GM12878 (cell line): Measurements from ENCODE around the gene IRF7. TPM values are rescaled to one million over a fixed set of nuclear protein-coding genes. Genes with fewer than 3 reads are reported as not detected.

ENCODE experiments used
- ATAC-seq: fragments of 200-7000 bp; cut with Tn5 transposase; 3 replicates; pipeline ENCODE4 v1.9.1; 2020; ENCODE audit warnings: mild to moderate bottlenecking, moderate library complexity
- BruUV-seq: library from RNA; stranded (reverse); fragments of 400-500 nt; replicated peaks from 2 replicates; lab custom pipeline; 2021; lab: Mats Ljungman, UMichigan
- CTCF ChIA-PET: fragments of 300-600 bp; sonication (Branson Sonifier 250); formaldehyde crosslinking; extraction: SDS; loops from one replicate; lab custom pipeline; 2021; ENCODE audit warnings: inconsistent platforms; lab: Yijun Ruan, JAX
- POLR2A ChIA-PET: fragments of 350-600 bp; formaldehyde crosslinking; extraction: SDS; loops from one replicate; lab custom pipeline; 2021; ENCODE audit warnings: inconsistent platforms; lab: Charles Lee
- RAD21 ChIA-PET: fragments of 300-600 bp; sonication (Branson Sonifier 250); formaldehyde crosslinking; loops from one replicate; lab custom pipeline; 2023; ENCODE audit warnings: antibody characterized with exemption; ENCODE audit not compliant: unreplicated experiment; lab: Charles Lee
- SMC1A ChIA-PET: fragments of 300-600 bp; sonication (Branson Sonifier 250); formaldehyde crosslinking; loops from one replicate; lab custom pipeline; 2023; ENCODE audit not compliant: unreplicated experiment, uncharacterized antibody; lab: Charles Lee
- DNase-seq: peaks from one replicate; pipeline ENCODE4 v3.0.0-alpha.2; 2011; ENCODE audit warnings: low read depth, low spot score
- FAIRE-seq: peaks from 3 replicates; lab custom pipeline; 2011; peaks lifted over from hg19 to GRCh38; lab: Jason Lieb, UNC
- H2AFZ ChIP-seq: 2 replicates; pipeline ENCODE4 v1.6.0; 2011; ENCODE audit warnings: low read depth, low read length, control low read depth; ENCODE audit not compliant: control insufficient read depth
- H3K27ac ChIP-seq: 2 replicates; pipeline ENCODE4 v1.5.1; 2011; ENCODE audit warnings: control low read depth; ENCODE audit not compliant: control insufficient read depth, insufficient read depth
- H3K27me3 ChIP-seq, 2 experiments: replicated peaks in 1 of 2; 2 replicates each; pipeline versions ENCODE4 v1.6.0 to v1.6.1; 2011; ENCODE audit warnings: low read length in 1 of 2; ENCODE audit not compliant: control insufficient read depth in 2 of 2, insufficient read depth in 2 of 2
- H3K36me3 ChIP-seq, 2 experiments: 2 replicates each; pipeline ENCODE4 v1.5.1; 2011; ENCODE audit warnings: low read length in 1 of 2; ENCODE audit not compliant: control insufficient read depth in 2 of 2, insufficient read depth in 2 of 2
- H3K4me1 ChIP-seq: 2 replicates; pipeline ENCODE4 v1.6.1; 2011; ENCODE audit warnings: mild to moderate bottlenecking, low read length, moderate library complexity, mixed read lengths; ENCODE audit not compliant: control insufficient read depth, insufficient read depth
- H3K4me2 ChIP-seq: 2 replicates; pipeline ENCODE4 v1.6.0; 2011; ENCODE audit warnings: control low read depth; ENCODE audit not compliant: control insufficient read depth, insufficient read depth
- H3K4me3 ChIP-seq: fragments of 200-600 bp; sonication (generic); 2 replicates; pipeline ENCODE4 v1.5.1; 2016
- H3K79me2 ChIP-seq: 2 replicates; pipeline ENCODE4 v1.6.0; 2011; ENCODE audit warnings: low read length; ENCODE audit not compliant: control insufficient read depth, insufficient read depth
- H3K9ac ChIP-seq: 2 replicates; pipeline ENCODE4 v1.8.0; 2011; ENCODE audit warnings: low read length, control low read depth, mixed read lengths; ENCODE audit not compliant: control insufficient read depth, insufficient read depth
- H3K9me3 ChIP-seq: replicated peaks from 3 replicates; pipeline ENCODE4 v1.5.1; 2011; ENCODE audit warnings: mild to moderate bottlenecking, low read length; ENCODE audit not compliant: control insufficient read depth, insufficient read depth
- H4K20me1 ChIP-seq: 2 replicates; pipeline ENCODE4 v1.6.0; 2011; ENCODE audit not compliant: control insufficient read depth, insufficient read depth
- ATF3 ChIP-seq: IDR thresholded peaks from 2 replicates; pipeline ENCODE4 v1.6.1; 2011; ENCODE audit warnings: low read depth, mild to moderate bottlenecking, low read length, moderate library complexity, borderline replicate concordance; ENCODE audit errors: extremely low read depth
- CEBPZ ChIP-seq: fragments of 150-350 bp; IDR thresholded peaks from 2 replicates; pipeline ENCODE4 v1.6.1; 2016; ENCODE audit warnings: low read depth, low read length
- CUX1 ChIP-seq: IDR thresholded peaks from 2 replicates; pipeline ENCODE4 v1.6.1; 2012; ENCODE audit warnings: improper control_type of control experiment, low read depth, low read length; ENCODE audit not compliant: insufficient replicate concordance
- DPF2 ChIP-seq: fragments of 450-650 bp; IDR thresholded peaks from 2 replicates; pipeline ENCODE4 v1.6.1; 2017; ENCODE audit warnings: mild to moderate bottlenecking
- EED ChIP-seq: sonication (generic); IDR thresholded peaks from 2 replicates; pipeline ENCODE4 v1.6.1; 2016; ENCODE audit warnings: antibody characterized with exemption, low read depth
- HDAC2 ChIP-seq: fragments of 200-600 bp; sonication (generic); IDR thresholded peaks from 2 replicates; pipeline ENCODE4 v1.6.1; 2017
- IRF4 ChIP-seq: IDR thresholded peaks from 2 replicates; pipeline ENCODE4 v1.6.1; 2011; ENCODE audit warnings: low read depth, low read length
- RCOR1 ChIP-seq: conservative IDR thresholded peaks from 2 replicates; pipeline ENCODE4 v1.6.1; 2012; ENCODE audit warnings: low read depth, low read length, improper control_type of control experiment
- SMAD5 ChIP-seq: IDR thresholded peaks from 2 replicates; pipeline ENCODE4 v1.6.1; 2016; ENCODE audit warnings: antibody characterized with exemption, low read depth
- STAT1 ChIP-seq: fragments of 450-650 bp; conservative IDR thresholded peaks from 2 replicates; pipeline ENCODE4 v1.6.1; 2014; ENCODE audit warnings: antibody characterized with exemption, mild to moderate bottlenecking
- SUZ12 ChIP-seq: fragments of 200-600 bp; sonication (generic); IDR thresholded peaks from one replicate; pipeline ENCODE4 v1.6.1; 2018; ENCODE audit warnings: antibody characterized with exemption, mild to moderate bottlenecking; ENCODE audit not compliant: unreplicated experiment
- TBL1XR1 ChIP-seq: IDR thresholded peaks from 2 replicates; pipeline ENCODE4 v1.6.1; 2012; ENCODE audit warnings: low read depth, low read length, improper control_type of control experiment
- ZBTB33 ChIP-seq: fragments of 450-650 bp; IDR thresholded peaks from 2 replicates; pipeline ENCODE4 v1.6.1; 2017; ENCODE audit warnings: mild to moderate bottlenecking
- ZNF384 ChIP-seq: IDR thresholded peaks from 2 replicates; pipeline ENCODE4 v1.6.1; 2012; ENCODE audit warnings: low read depth, mild to moderate bottlenecking, low read length, improper control_type of control experiment, borderline replicate concordance
- ZSCAN29 ChIP-seq: fragments of 450-650 bp; IDR thresholded peaks from 2 replicates; pipeline ENCODE4 v1.6.1; 2017; ENCODE audit warnings: mild to moderate bottlenecking, moderate library complexity
- WGBS: methylation state at CpG from one replicate; pipeline ENCODE4 v1.1.6; 2016; ENCODE audit warnings: low lambda C conversion rate; ENCODE audit not compliant: insufficient replicate concordance, insufficient coverage; ENCODE audit errors: missing lambda C conversion rate; 5-methylcytosine and 5-hydroxymethylcytosine counted together
- in situ Hi-C: fragments of 300-500 bp; cut with MboI; formaldehyde crosslinking; loops from 9 replicates; pipeline ENCODE4 v1.14.3; 2018; ENCODE audit warnings: mixed read lengths
- intact Hi-C: fragments of 100-400 bp; cut with micrococcal nuclease; formaldehyde crosslinking; loops from one replicate; pipeline ENCODE4 v1.14.2; 2022; ENCODE audit not compliant: unreplicated experiment
- polyA plus RNA-seq, 11 experiments: library from polyadenylated mRNA; depleted of rRNA in 4 of 11; unstranded in 6 of 11; stranded (reverse) in 5 of 11; fragments of >200 nt; fragmentation: Nextera tagmentation in 4 of 11; fragmentation: Illumina TruSeq in 1 of 11; extraction: Ambion mirVana in 4 of 11; extraction: Trizol in 1 of 11; gene quantifications; 1 replicate in 1 of 11; 2 replicates in 10 of 11; pipeline versions ENCODE4 v1.2.1 to v1.2.3, GENCODE V29; 2011 to 2016; ENCODE audit warnings: inconsistent platforms in 2 of 11, missing spikeins in 2 of 11, low read depth in 1 of 11
- total RNA-seq, 4 experiments: library from RNA; depleted of rRNA in 3 of 4; stranded (reverse); fragments of >200 nt in 3 of 4; fragmentation: Illumina TruSeq in 1 of 4; extraction: Trizol in 1 of 4; gene quantifications; 2 replicates each; pipeline versions ENCODE4 v1.2.1 to v1.2.3, GENCODE V29; 2013 to 2021

The IRF7 gene
- total and polyA plus RNA-seq, 10 of the 15 experiments (the other 5 are each of a cell fraction or from before 2014, with no cell fraction given): 4.4 to 141 (median 67.6) TPM

GRCh38 chr11:656426-656825 lies 40.7 kb upstream of the IRF7 start:
- Histone ChIP-seq H4K20me1 (no peaks in the 10 kb centered on the region), H3K79me2 (no peaks in the 10 kb centered on the region), H3K4me2 (no peak overlapping the region), H3K27me3 (no peaks in the 10 kb centered on the region), H2AFZ (no peak overlapping the region), H3K27ac (no peak overlapping the region), H3K36me3 (peaks cover 5 to 13% of the 10 kb centered on the region in 2 experiments; a peak in 3 of 4 replicates), H3K9ac (no peak overlapping the region), H3K4me3 (no peak overlapping the region), H3K9me3 (no peaks in the 10 kb centered on the region), H3K4me1 (peaks cover 13% of the 10 kb centered on the region)
- 96% methylated on average over 14 of the region's 14 CpGs for WGBS
- no peak for FAIRE-seq
- BruUV-seq: no TSS peak
- ChIA-PET CTCF (no interaction called here), SMC1A (interaction anchor here (1.1 kb wide), 1 partner anchor 25 kb away, joined by 3 read pairs; no protein-coding TSS in a partner anchor), POLR2A (no interaction called here), RAD21 (no interaction called here)
- no peak for ATAC-seq
- intact Hi-C loops (no loop called here), in situ Hi-C loops (no loop called here)
- DNase-seq: no peak
- TF ChIP-seq EED: no peak
- TF ChIP-seq CEBPZ: no peak
- TF ChIP-seq SMAD5: no peak
- TF ChIP-seq DPF2: no peak
- TF ChIP-seq SUZ12: no peak
- TF ChIP-seq ZBTB33: no peak
- TF ChIP-seq TBL1XR1: no peak
- no peak for TF ChIP-seq IRF4
- no peak for TF ChIP-seq HDAC2
- no peak for TF ChIP-seq RCOR1
- TF ChIP-seq ZSCAN29: no peak
- no peak for TF ChIP-seq STAT1
- TF ChIP-seq ZNF384: no peak
- no peak for TF ChIP-seq CUX1
- TF ChIP-seq ATF3: no peak
